ENCODE measurements around the gene C10orf67. TPM values are rescaled to one million over a fixed set of nuclear protein-coding genes. Genes with fewer than 3 reads are reported as not detected.

Gene C10orf67
- total and polyA plus RNA-seq, 2 experiments from 2014 or later = 0.16 TPM; not detected in 1

GRCh38 chr10:23354630-23355279, 10.2 kb upstream of the C10orf67 start (continued):
- TF ChIP-seq ETS1 (IDR thresholded peaks at IDR 0.05) = no peak
- TF ChIP-seq POLR2AphosphoS5 (IDR thresholded peaks at IDR 0.05; ENCODE audit: low read depth) = no peak

- no peak overlapping the region; the same call in 1 of the 2 replicates for H2AFZ ChIP-seq
- no peak overlapping the region for H3K4me2 ChIP-seq
- Mint-ChIP-seq H3K36me3 (ENCODE audit: low read depth) (no peaks in the 10 kb centered on the region), H3K27ac (no peak overlapping the region), H3K4me3 (no peak overlapping the region), H3K9me3 (no peaks in the 10 kb centered on the region), H3K4me1 (no peaks in the 10 kb centered on the region), H3K27me3 (ENCODE audit: insufficient read depth, low read depth, poor library complexity) (no peaks in the 10 kb centered on the region)
- no peak for DNase-seq (ENCODE audit: low spot score)
- ATAC-seq = no peak
- H3K4me3 ChIP-seq = no peak overlapping the region
- no peaks in the 10 kb centered on the region for H4K20me1 ChIP-seq (replicated peaks; ENCODE audit: insufficient read depth)
- no peaks in the 10 kb centered on the region for H3F3A ChIP-seq (replicated peaks; ENCODE audit: low read depth)
- H3K9me2 ChIP-seq (ENCODE audit: insufficient read depth) = no peaks in the 10 kb centered on the region
- H3K27me3 ChIP-seq (ENCODE audit: insufficient read depth) = no peaks in the 10 kb centered on the region
- no peak overlapping the region for H3K27ac ChIP-seq (ENCODE audit: low read depth)
- no peaks in the 10 kb centered on the region for H3K36me3 ChIP-seq (ENCODE audit: insufficient read depth)
- no peaks in the 10 kb centered on the region for H3K79me2 ChIP-seq (replicated peaks; ENCODE audit: insufficient read depth)
- H3K4me1 ChIP-seq (ENCODE audit: insufficient read depth) = no peaks in the 10 kb centered on the region
- TF ChIP-seq ZNF114 (CRISPR knock-in tag; IDR thresholded peaks at IDR 0.05) (no peak), CREB1 (CRISPR knock-in tag; IDR thresholded peaks at IDR 0.05; ENCODE audit: low read depth) (no peak), NANOG (IDR thresholded peaks at IDR 0.05; ENCODE audit: borderline replicate concordance) (no peak), EZH2phosphoT487 (IDR thresholded peaks at IDR 0.05; ENCODE audit: unreplicated experiment) (no peak), ETS1 (IDR thresholded peaks at IDR 0.05) (no peak), STAT1 (IDR thresholded peaks at IDR 0.05; ENCODE audit: unreplicated experiment) (no peak), JUNB (IDR thresholded peaks at IDR 0.05; ENCODE audit: unreplicated experiment) (no peak), REST (IDR thresholded peaks at IDR 0.05; ENCODE audit: unreplicated experiment) (no peak), ZNF462 (CRISPR knock-in tag; IDR thresholded peaks at IDR 0.05) (no peak), EZH2 (IDR thresholded peaks at IDR 0.05; ENCODE audit: low read depth, unreplicated experiment) (no peak), POLR2AphosphoS5 (IDR thresholded peaks at IDR 0.05; ENCODE audit: low read depth) (no peak)
Observed at GRCh38 chr10:23351926-23352519, 7.4 kb upstream of the C10orf67 start.
